Measurements from ENCODE around the gene RAB5IF. TPM values are rescaled to one million over a fixed set of nuclear protein-coding genes. Genes with fewer than 3 reads are reported as not detected.

Gene RAB5IF
- total and polyA plus RNA-seq, 2 of the 8 experiments (the other 6 are each of a cell fraction or from before 2014, with no cell fraction given), result 95.5 to 148 TPM

DNA sequence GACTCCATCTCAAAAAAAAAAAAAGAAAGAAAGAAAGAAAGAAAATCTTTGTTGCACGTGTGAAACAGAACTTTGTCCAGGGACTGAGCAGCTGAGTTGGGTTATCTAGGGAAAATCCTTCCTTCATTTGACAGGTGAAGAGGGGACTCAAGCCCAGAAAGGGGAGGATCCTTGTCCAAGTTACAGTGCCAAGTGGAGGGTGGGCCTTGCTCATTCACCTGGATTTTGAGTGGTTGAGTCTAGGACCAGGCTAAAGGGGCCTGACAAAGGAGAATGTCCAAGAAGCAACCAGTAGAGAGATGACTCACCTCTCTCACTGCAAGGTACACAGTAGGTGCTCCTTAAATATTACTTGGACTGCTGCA is 29.5 kb upstream of the RAB5IF start:
- Histone ChIP-seq H3K18ac (ENCODE audit: extremely low read depth, low read length) (no peak overlapping the region), H4K8ac (ENCODE audit: extremely low read depth, insufficient read depth, low read length) (no peak overlapping the region), H3K27me3 (replicated peaks in 1 of 4; ENCODE audit: control insufficient read depth in 3 of 4, extremely low read depth in 1 of 4, insufficient read depth in 3 of 4, low read length in 3 of 4) (no peaks in the 10 kb centered on the region), H2BK12ac (ENCODE audit: low read depth, low read length) (no peak overlapping the region), H3K79me2 (ENCODE audit: control insufficient read depth in 1 of 2, insufficient read depth in 2 of 2, low read length in 2 of 2) (peaks cover 16 to 50% of the 10 kb centered on the region in 2 experiments), H3K4ac (replicated peaks; ENCODE audit: insufficient read length, low read depth, low read length) (no peak overlapping the region), H3K23me2 (ENCODE audit: low read depth, low read length) (peaks cover 17% of the 10 kb centered on the region), H3K23ac (ENCODE audit: insufficient read length) (no peak overlapping the region), H4K20me1 (replicated peaks in 1 of 2; ENCODE audit: control insufficient read depth in 1 of 2, insufficient read depth in 2 of 2, low read length in 2 of 2) (peaks cover 4% of the 10 kb centered on the region in 2 experiments), H2AK5ac (ENCODE audit: low read depth, low read length) (no peak overlapping the region), H4K91ac (replicated peaks; ENCODE audit: insufficient read length, low read length) (no peak overlapping the region), H3K36me3 (ENCODE audit: control insufficient read depth in 2 of 4, insufficient read depth in 4 of 4, low read length in 3 of 4) (peaks cover 4 to 24% (median 13%) of the 10 kb centered on the region in 4 experiments), H3K56ac (replicated peaks; ENCODE audit: insufficient read length, low read depth, low read length) (no peak overlapping the region), H2BK20ac (ENCODE audit: low read length) (no peak overlapping the region), H2BK120ac (replicated peaks; ENCODE audit: low read depth, low read length) (no peak overlapping the region), H3K9ac (replicated peaks in 1 of 4; ENCODE audit: extremely low read depth in 1 of 4, low read depth in 3 of 4, low read length in 3 of 4) (no peak overlapping the region), H3K4me1 (replicated peaks in 1 of 4; ENCODE audit: control insufficient read depth in 3 of 4, insufficient read depth in 4 of 4, low read length in 3 of 4) (peaks cover 11 to 26% (median 16%) of the 10 kb centered on the region in 4 experiments), H2BK15ac (ENCODE audit: low read length) (no peak overlapping the region), H3K4me3 (ENCODE audit: extremely low read depth in 1 of 4, insufficient read depth in 2 of 4, low read depth in 3 of 4, low read length in 4 of 4) (no peak overlapping the region), H3K79me1 (ENCODE audit: low read depth, low read length) (peaks cover 7% of the 10 kb centered on the region), H3K14ac (ENCODE audit: insufficient read length) (no peak overlapping the region), H3K4me2 (ENCODE audit: insufficient read depth in 1 of 2, low read depth in 2 of 2, low read length in 2 of 2) (peak overlapping the region in 1 of 2 experiments; percentile 99; a peak in 1 of 4 replicates), H2AFZ (ENCODE audit: low read length) (no peak overlapping the region), H2BK5ac (ENCODE audit: low read depth, low read length) (no peak overlapping the region), H4K5ac (ENCODE audit: insufficient read length, low read depth, low read length) (no peak overlapping the region), H3K9me3 (ENCODE audit: insufficient read depth in 2 of 2, low read depth in 1 of 2, low read length in 1 of 2) (no peaks in the 10 kb centered on the region), H3K27ac (ENCODE audit: low read depth, low read length) (no peak overlapping the region)
- WGBS, 2 experiments (ENCODE audit: extremely low coverage in 1 of 2, insufficient coverage in 1 of 2, insufficient read length in 1 of 2, insufficient replicate concordance in 2 of 2, low coverage in 1 of 2, low lambda C conversion rate in 2 of 2, missing lambda C conversion rate in 1 of 2), result 91% methylated on average over 1 of the region's 1 CpG; no CpG with 5 or more reads in 1 of the 2 experiments
- DNase-seq (ENCODE audit: low read depth in 1 of 2, low spot score in 2 of 2), result no peak
- FAIRE-seq, result no peak
- ChIA-PET POLR2A (ENCODE audit: partially characterized antibody) (interaction anchor here (0.6 to 17.6 kb wide), 9 partner anchors 9 to 288 kb away, joined by 3 to 388 read pairs (median 3); partner anchors contain the start of gene RAB5IF), CTCF (ENCODE audit: partially characterized antibody) (interaction anchor here (0.7 to 18.0 kb wide), 7 partner anchors 13 to 70 kb away, joined by 3 to 202 read pairs (median 4); partner anchors contain the start of gene RAB5IF)
- TF ChIP-seq, protein P1, sequence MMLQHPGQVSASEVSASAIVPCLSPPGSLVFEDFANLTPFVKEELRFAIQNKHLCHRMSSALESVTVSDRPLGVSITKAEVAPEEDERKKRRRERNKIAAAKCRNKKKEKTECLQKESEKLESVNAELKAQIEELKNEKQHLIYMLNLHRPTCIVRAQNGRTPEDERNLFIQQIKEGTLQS (IDR thresholded peaks at IDR 0.05; ENCODE audit: insufficient read depth, low read depth, low read length), result no peak
- TF ChIP-seq, protein P2, sequence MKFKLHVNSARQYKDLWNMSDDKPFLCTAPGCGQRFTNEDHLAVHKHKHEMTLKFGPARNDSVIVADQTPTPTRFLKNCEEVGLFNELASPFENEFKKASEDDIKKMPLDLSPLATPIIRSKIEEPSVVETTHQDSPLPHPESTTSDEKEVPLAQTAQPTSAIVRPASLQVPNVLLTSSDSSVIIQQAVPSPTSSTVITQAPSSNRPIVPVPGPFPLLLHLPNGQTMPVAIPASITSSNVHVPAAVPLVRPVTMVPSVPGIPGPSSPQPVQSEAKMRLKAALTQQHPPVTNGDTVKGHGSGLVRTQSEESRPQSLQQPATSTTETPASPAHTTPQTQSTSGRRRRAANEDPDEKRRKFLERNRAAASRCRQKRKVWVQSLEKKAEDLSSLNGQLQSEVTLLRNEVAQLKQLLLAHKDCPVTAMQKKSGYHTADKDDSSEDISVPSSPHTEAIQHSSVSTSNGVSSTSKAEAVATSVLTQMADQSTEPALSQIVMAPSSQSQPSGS (IDR thresholded peaks at IDR 0.05; ENCODE audit: low read length), result no peak
- TF ChIP-seq CHD2 (IDR thresholded peaks at IDR 0.05; ENCODE audit: low read length) (no peak), POU5F1 (IDR thresholded peaks at IDR 0.05; ENCODE audit: low read depth, low read length) (no peak), TAF7 (optimal IDR thresholded peaks at IDR 0.05; ENCODE audit: borderline replicate concordance, low read depth, low read length) (no peak), CBX8 (IDR thresholded peaks at IDR 0.05; ENCODE audit: borderline replicate concordance, low read depth, low read length) (no peak), SP2 (IDR thresholded peaks at IDR 0.05; ENCODE audit: low read length) (no peak), JUND (IDR thresholded peaks at IDR 0.05; ENCODE audit: low read length) (no peak), CBX5 (IDR thresholded peaks at IDR 0.05; ENCODE audit: low read depth, low read length) (no peak), BCL11A (IDR thresholded peaks at IDR 0.05; ENCODE audit: low read depth in 2 of 2, low read length in 2 of 2) (no peak)
- TF ChIP-seq, protein P3, sequence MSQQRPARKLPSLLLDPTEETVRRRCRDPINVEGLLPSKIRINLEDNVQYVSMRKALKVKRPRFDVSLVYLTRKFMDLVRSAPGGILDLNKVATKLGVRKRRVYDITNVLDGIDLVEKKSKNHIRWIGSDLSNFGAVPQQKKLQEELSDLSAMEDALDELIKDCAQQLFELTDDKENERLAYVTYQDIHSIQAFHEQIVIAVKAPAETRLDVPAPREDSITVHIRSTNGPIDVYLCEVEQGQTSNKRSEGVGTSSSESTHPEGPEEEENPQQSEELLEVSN (IDR thresholded peaks at IDR 0.05), result no peak
